ENCODE data around the gene MAP7D1.

DNA sequence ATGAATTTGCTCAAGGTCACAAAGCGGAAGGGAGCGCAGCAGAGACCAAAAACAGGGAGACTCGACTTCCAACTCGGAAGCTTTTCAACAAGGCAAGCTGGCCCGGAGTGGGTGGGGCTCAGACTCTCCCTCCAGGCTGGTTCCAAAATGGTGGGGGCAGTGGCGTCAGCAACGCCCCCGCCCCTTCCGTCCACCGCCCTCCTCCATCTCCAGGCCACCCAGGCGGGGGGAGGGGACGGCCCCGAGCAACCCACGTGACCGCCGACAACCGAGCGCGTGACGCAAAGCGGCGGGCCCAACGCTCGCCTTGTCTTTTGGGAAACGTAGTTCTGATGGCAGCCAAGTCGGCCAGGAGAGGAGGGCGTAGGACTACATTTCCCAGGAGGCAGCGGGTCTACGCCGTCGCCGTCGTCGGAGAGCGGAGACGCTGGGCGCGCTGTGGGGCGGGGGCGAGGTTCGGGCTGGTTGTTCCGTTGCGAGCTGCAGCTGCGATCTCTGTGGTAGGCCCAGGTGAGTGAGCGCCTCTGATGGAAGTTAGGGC, 68.1 kb downstream of the MAP7D1 start, which contains the start of gene THRAP3:
- TF ChIP-seq, protein P1, sequence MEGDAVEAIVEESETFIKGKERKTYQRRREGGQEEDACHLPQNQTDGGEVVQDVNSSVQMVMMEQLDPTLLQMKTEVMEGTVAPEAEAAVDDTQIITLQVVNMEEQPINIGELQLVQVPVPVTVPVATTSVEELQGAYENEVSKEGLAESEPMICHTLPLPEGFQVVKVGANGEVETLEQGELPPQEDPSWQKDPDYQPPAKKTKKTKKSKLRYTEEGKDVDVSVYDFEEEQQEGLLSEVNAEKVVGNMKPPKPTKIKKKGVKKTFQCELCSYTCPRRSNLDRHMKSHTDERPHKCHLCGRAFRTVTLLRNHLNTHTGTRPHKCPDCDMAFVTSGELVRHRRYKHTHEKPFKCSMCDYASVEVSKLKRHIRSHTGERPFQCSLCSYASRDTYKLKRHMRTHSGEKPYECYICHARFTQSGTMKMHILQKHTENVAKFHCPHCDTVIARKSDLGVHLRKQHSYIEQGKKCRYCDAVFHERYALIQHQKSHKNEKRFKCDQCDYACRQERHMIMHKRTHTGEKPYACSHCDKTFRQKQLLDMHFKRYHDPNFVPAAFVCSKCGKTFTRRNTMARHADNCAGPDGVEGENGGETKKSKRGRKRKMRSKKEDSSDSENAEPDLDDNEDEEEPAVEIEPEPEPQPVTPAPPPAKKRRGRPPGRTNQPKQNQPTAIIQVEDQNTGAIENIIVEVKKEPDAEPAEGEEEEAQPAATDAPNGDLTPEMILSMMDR (IDR thresholded peaks at IDR 0.05): no peak
- TF ChIP-seq POLR2A (IDR thresholded peaks at IDR 0.05) (peak; percentile 87 to 97), POLR2AphosphoS5 (IDR thresholded peaks at IDR 0.05; ENCODE audit: insufficient read depth in 1 of 2, low read depth in 1 of 2) (peak; percentile 99)
